ENCODE measurements around the gene LCN6. TPM values are rescaled to one million over a fixed set of nuclear protein-coding genes. Genes with fewer than 3 reads are reported as not detected.

The LCN6 gene
- total RNA-seq, 2 donors from 2014 or later, result 0.56 to 1.2 TPM

- Histone ChIP-seq H3K27ac (no peak within 1 kb of the TSS), H3K4me1 (no peaks in the 10 kb centered on the region), H3K36me3 (no peaks in the 10 kb centered on the region), H3K9ac (ENCODE audit: low read depth in 2 of 2, low read length in 2 of 2) (no peak within 1 kb of the TSS), H3K9me3 (no peaks in the 10 kb centered on the region), H3K27me3 (peaks cover 27% of the 10 kb centered on the region), H3K4me3 (peak within 1 kb of the TSS; percentile 5)
- intact Hi-C loops (cut with DNase I), result no loop called here
- TF ChIP-seq CTCF (IDR thresholded peaks at IDR 0.05), result no peak
- no peak for DNase-seq
Observed at GRCh38 chr9:136742591-136743391, 5.5 kb downstream of the LCN6 start, which contains the start of gene LCN10. LCN10 (minus strand) TSS chr9:136742940; CDS start chr9:136742903, 37 bp downstream.

GRCh38 chr9:136741883-136742571, 6.3 kb downstream of the LCN6 start:
- no peaks in the 10 kb centered on the region for H3K36me3 ChIP-seq
- H3K4me3 ChIP-seq, result peak overlapping the region; percentile 5
- intact Hi-C loops (cut with DNase I), result no loop called here
- peaks cover 27% of the 10 kb centered on the region for H3K27me3 ChIP-seq
- H3K27ac ChIP-seq, result no peak overlapping the region
- no peak overlapping the region for H3K9ac ChIP-seq (ENCODE audit: low read depth in 2 of 2, low read length in 2 of 2)
- no peaks in the 10 kb centered on the region for H3K9me3 ChIP-seq
- no peaks in the 10 kb centered on the region for H3K4me1 ChIP-seq
- TF ChIP-seq CTCF (IDR thresholded peaks at IDR 0.05), result no peak
- DNase-seq, result no peak

GRCh38 chr9:136740971-136741882, 7.1 kb downstream of the LCN6 start:
- H3K27me3 ChIP-seq, result peaks cover 27% of the 10 kb centered on the region
- no peaks in the 10 kb centered on the region for H3K36me3 ChIP-seq
- H3K9ac ChIP-seq (ENCODE audit: low read depth in 2 of 2, low read length in 2 of 2), result no peak overlapping the region
- H3K27ac ChIP-seq, result no peak overlapping the region
- intact Hi-C loops (cut with DNase I), result no loop called here
- H3K4me1 ChIP-seq, result no peaks in the 10 kb centered on the region
- no peak for TF ChIP-seq CTCF (IDR thresholded peaks at IDR 0.05)
- H3K4me3 ChIP-seq, result no peak overlapping the region
- H3K9me3 ChIP-seq, result no peaks in the 10 kb centered on the region
- no peak for DNase-seq

DNA sequence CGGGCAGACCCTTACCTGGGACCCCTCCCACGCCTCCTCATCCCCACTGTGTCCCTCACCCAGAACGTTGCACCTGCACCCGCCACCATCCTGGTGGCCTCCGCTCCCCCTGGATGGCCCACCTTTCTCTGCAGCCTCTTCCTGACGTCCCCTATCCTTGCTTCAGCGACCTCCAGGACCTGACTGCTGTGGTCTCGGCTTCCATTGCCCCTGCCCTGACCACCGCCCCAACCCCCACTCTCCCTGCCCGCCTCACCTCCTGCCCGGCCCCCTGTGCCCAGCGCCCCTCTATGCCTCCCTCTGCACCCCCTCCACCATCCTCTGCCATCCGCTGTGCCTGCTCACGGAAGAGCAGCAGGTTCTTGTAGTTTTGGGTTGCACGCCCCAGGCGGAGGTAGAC, 7.8 kb downstream of the LCN6 start:
- TF ChIP-seq CTCF (IDR thresholded peaks at IDR 0.05), result no peak
- DNase-seq, result no peak
- peaks cover 27% of the 10 kb centered on the region for H3K27me3 ChIP-seq
- H3K9ac ChIP-seq (ENCODE audit: low read depth in 2 of 2, low read length in 2 of 2), result no peak overlapping the region
- no peaks in the 10 kb centered on the region for H3K36me3 ChIP-seq
- no peak overlapping the region for H3K27ac ChIP-seq
- H3K4me3 ChIP-seq, result no peak overlapping the region
- intact Hi-C loops (cut with DNase I), result no loop called here
- H3K9me3 ChIP-seq, result no peaks in the 10 kb centered on the region
- no peaks in the 10 kb centered on the region for H3K4me1 ChIP-seq

GRCh38 chr9:136740069-136740468, 8.3 kb downstream of the LCN6 start:
- intact Hi-C loops (cut with DNase I), result no loop called here
- no peak for DNase-seq
- TF ChIP-seq CTCF (IDR thresholded peaks at IDR 0.05), result no peak
- no peak overlapping the region for H3K9ac ChIP-seq (ENCODE audit: low read depth in 2 of 2, low read length in 2 of 2)
- H3K27me3 ChIP-seq, result peaks cover 27% of the 10 kb centered on the region
- no peaks in the 10 kb centered on the region for H3K9me3 ChIP-seq
- no peak overlapping the region for H3K27ac ChIP-seq
- no peaks in the 10 kb centered on the region for H3K4me1 ChIP-seq
- no peak overlapping the region for H3K4me3 ChIP-seq
- no peaks in the 10 kb centered on the region for H3K36me3 ChIP-seq

Data from colonic mucosa (tissue), 4 donors.